ENCODE results near the gene GADD45G.

DNA sequence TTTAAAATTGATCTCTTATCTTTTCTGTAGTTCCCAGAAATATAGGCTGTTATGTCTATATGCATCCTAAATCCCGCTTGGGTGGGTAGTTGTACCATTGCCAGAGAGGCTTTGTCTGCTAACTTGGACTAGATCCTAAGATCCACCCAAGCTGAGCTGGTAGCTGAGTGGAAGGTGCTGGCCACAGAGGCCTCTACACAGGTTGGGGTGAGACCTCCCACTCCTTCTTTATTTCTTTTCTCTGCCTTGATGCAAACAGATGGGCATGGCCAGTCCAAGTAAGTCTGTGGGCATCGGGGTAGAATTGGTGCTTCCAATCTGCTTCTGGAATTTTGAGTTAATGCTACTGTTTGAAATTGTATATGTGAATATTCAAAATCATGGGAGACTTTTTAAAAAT lies 14.4 kb upstream of the GADD45G start:
- TF ChIP-seq HOXB13 (CRISPR knock-in tag; IDR thresholded peaks at IDR 0.05; ENCODE audit: low read depth), result no peak
- TF ChIP-seq, protein P1, sequence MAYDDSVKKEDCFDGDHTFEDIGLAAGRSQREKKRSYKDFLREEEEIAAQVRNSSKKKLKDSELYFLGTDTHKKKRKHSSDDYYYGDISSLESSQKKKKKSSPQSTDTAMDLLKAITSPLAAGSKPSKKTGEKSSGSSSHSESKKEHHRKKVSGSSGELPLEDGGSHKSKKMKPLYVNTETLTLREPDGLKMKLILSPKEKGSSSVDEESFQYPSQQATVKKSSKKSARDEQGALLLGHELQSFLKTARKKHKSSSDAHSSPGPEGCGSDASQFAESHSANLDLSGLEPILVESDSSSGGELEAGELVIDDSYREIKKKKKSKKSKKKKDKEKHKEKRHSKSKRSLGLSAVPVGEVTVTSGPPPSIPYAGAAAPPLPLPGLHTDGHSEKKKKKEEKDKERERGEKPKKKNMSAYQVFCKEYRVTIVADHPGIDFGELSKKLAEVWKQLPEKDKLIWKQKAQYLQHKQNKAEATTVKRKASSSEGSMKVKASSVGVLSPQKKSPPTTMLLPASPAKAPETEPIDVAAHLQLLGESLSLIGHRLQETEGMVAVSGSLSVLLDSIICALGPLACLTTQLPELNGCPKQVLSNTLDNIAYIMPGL (CRISPR knock-in tag; IDR thresholded peaks at IDR 0.05; ENCODE audit: borderline replicate concordance), result no peak
- TF ChIP-seq, protein P2, sequence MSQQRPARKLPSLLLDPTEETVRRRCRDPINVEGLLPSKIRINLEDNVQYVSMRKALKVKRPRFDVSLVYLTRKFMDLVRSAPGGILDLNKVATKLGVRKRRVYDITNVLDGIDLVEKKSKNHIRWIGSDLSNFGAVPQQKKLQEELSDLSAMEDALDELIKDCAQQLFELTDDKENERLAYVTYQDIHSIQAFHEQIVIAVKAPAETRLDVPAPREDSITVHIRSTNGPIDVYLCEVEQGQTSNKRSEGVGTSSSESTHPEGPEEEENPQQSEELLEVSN (IDR thresholded peaks at IDR 0.05; ENCODE audit: borderline replicate concordance, low read depth), result no peak
- TF ChIP-seq, protein P3, sequence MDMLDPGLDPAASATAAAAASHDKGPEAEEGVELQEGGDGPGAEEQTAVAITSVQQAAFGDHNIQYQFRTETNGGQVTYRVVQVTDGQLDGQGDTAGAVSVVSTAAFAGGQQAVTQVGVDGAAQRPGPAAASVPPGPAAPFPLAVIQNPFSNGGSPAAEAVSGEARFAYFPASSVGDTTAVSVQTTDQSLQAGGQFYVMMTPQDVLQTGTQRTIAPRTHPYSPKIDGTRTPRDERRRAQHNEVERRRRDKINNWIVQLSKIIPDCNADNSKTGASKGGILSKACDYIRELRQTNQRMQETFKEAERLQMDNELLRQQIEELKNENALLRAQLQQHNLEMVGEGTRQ (IDR thresholded peaks at IDR 0.05), result no peak
- TF ChIP-seq MAFK (IDR thresholded peaks at IDR 0.05; ENCODE audit: partially characterized antibody), result no peak
- TF ChIP-seq CBX2 (IDR thresholded peaks at IDR 0.05; ENCODE audit: borderline replicate concordance, low read depth), result no peak
- TF ChIP-seq, protein P4, sequence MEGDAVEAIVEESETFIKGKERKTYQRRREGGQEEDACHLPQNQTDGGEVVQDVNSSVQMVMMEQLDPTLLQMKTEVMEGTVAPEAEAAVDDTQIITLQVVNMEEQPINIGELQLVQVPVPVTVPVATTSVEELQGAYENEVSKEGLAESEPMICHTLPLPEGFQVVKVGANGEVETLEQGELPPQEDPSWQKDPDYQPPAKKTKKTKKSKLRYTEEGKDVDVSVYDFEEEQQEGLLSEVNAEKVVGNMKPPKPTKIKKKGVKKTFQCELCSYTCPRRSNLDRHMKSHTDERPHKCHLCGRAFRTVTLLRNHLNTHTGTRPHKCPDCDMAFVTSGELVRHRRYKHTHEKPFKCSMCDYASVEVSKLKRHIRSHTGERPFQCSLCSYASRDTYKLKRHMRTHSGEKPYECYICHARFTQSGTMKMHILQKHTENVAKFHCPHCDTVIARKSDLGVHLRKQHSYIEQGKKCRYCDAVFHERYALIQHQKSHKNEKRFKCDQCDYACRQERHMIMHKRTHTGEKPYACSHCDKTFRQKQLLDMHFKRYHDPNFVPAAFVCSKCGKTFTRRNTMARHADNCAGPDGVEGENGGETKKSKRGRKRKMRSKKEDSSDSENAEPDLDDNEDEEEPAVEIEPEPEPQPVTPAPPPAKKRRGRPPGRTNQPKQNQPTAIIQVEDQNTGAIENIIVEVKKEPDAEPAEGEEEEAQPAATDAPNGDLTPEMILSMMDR (IDR thresholded peaks at IDR 0.05), result no peak
- TF ChIP-seq RAD21 (conservative IDR thresholded peaks at IDR 0.05 in 1 of 2, IDR thresholded peaks at IDR 0.05 in 1 of 2), result no peak

All from A549 (cell line).